Thyroid gland (tissue), 4 donors: ENCODE results near the gene NCLN. TPM values are rescaled to one million over a fixed set of nuclear protein-coding genes. Genes with fewer than 3 reads are reported as not detected.
"Not testable (repeated sequence)": the region's sequence is repeated elsewhere in the genome, so short reads cannot be mapped to it uniquely, and the experiment has no call there.

Source experiments
- DNase-seq, 2 donors: peaks; one replicate each; pipeline ENCODE4 v3.0.0-alpha.2; 2019
- H3K27ac ChIP-seq, 3 donors: fragments of 200-600 bp; sonication (generic); 1 replicate in 2 of 3; 2 replicates in 1 of 3; pipeline ENCODE4 v1.5.1; 2016 to 2019; ENCODE audit warnings: mild to moderate bottlenecking in 1 of 3, moderate library complexity in 1 of 3
- H3K27me3 ChIP-seq: fragments of 200-600 bp; sonication (generic); one replicate; pipeline ENCODE4 v1.5.1; 2019
- H3K36me3 ChIP-seq, 2 donors: fragments of 200-600 bp; sonication (generic); one replicate each; pipeline ENCODE4 v1.5.1; 2016 to 2019
- H3K4me1 ChIP-seq, 2 donors: fragments of 200-600 bp; sonication (generic); one replicate each; pipeline ENCODE4 v1.5.1; 2017 to 2019
- H3K4me3 ChIP-seq, 3 donors: fragments of 200-600 bp; sonication (generic); replicated peaks in 1 of 3; 1 replicate in 2 of 3; 2 replicates in 1 of 3; pipeline ENCODE4 v1.5.1; 2016; ENCODE audit warnings: mild to moderate bottlenecking in 1 of 3
- H3K9me3 ChIP-seq: fragments of 200-600 bp; sonication (generic); one replicate; pipeline ENCODE4 v1.5.1; 2017
- POLR2A ChIP-seq, 2 donors: fragments of 450-650 bp; IDR thresholded peaks; one replicate each; pipeline ENCODE4 v1.6.1; 2017; ENCODE audit warnings: antibody characterized with exemption in 2 of 2, mild to moderate bottlenecking in 2 of 2, moderate library complexity in 1 of 2
- WGBS, 2 donors: methylation state at CpG; one replicate each; pipeline ENCODE4 v1.1.5; 2017; 5-methylcytosine and 5-hydroxymethylcytosine counted together
- intact Hi-C: fragments of 100-400 bp; cut with DNase I; formaldehyde crosslinking; loops from one replicate; pipeline ENCODE4 v1.15.1; 2023
- total RNA-seq, 4 donors: library from RNA; depleted of rRNA; stranded (reverse); fragments of >200 nt; gene quantifications; one replicate each; pipeline ENCODE4 v1.2.3, GENCODE V29; 2016
- TF ChIP-seq, protein P1 (sequence below), 6 experiments: fragments of 200-600 bp in 3 of 6; fragments of 450-650 bp in 3 of 6; sonication (generic) in 3 of 6; IDR thresholded peaks; one replicate each; pipeline ENCODE4 v1.5.1; 2016 to 2019; ENCODE audit warnings: antibody characterized with exemption in 6 of 6, mild to moderate bottlenecking in 2 of 6, inconsistent platforms in 1 of 6, moderate library complexity in 1 of 6

The NCLN gene
- total RNA-seq, 4 donors from 2014 or later = 30.8 to 48.5 (median 37.2) TPM

DNA sequence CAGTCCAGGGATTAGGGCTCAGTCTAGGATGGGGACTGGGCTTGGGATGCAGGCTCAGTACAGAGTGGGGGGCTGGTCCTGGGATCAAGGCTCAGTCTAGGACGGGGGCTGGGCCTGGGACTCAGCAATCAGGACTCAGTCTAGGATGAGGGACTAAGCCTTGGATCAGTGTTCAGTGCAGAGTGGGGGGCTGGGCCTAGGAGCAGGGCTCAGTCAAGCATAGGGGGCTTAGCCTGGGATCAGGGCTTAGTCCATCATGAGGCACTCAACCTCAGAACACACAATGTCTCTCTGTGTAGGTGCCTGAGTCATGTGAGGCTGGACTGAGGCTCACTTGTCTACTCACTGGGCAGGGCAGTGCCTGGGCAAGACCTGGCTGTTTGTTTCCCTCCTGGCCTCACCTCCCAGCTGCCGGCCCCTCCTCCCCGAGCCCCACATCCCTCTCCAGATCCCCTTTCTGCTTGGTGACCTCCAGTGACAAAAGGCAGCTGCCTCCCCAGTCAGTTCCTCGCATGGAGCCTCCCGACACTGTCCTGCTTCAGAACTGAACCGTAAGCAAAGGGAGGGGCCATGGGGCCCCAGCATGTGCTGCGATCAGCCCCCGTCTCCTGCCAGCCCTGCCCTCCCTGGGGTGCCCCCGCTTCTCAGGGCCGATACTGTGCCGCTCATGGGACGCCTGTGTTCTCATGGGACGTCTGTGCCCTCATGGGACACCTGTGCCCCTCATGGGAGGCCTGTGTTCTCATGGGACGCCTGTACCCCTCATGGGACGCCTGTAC, 13.6 kb upstream of the NCLN start:
- DNase-seq = no peak
- intact Hi-C loops = no loop called here
- H3K27ac ChIP-seq = no peak overlapping the region
- H3K4me1 ChIP-seq = peaks cover 23 to 45% of the 10 kb centered on the region in 2 donors
- no peaks in the 10 kb centered on the region for H3K9me3 ChIP-seq
- 93 to 96% methylated on average over 15 of the region's 15 CpGs for WGBS, 2 donors
- H3K36me3 ChIP-seq = no peaks in the 10 kb centered on the region
- H3K27me3 ChIP-seq = no peaks in the 10 kb centered on the region
- no peak overlapping the region for H3K4me3 ChIP-seq
- TF ChIP-seq, protein P1, sequence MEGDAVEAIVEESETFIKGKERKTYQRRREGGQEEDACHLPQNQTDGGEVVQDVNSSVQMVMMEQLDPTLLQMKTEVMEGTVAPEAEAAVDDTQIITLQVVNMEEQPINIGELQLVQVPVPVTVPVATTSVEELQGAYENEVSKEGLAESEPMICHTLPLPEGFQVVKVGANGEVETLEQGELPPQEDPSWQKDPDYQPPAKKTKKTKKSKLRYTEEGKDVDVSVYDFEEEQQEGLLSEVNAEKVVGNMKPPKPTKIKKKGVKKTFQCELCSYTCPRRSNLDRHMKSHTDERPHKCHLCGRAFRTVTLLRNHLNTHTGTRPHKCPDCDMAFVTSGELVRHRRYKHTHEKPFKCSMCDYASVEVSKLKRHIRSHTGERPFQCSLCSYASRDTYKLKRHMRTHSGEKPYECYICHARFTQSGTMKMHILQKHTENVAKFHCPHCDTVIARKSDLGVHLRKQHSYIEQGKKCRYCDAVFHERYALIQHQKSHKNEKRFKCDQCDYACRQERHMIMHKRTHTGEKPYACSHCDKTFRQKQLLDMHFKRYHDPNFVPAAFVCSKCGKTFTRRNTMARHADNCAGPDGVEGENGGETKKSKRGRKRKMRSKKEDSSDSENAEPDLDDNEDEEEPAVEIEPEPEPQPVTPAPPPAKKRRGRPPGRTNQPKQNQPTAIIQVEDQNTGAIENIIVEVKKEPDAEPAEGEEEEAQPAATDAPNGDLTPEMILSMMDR (IDR thresholded peaks at IDR 0.05) = no peak
- TF ChIP-seq POLR2A (IDR thresholded peaks at IDR 0.05) = no peak

DNA sequence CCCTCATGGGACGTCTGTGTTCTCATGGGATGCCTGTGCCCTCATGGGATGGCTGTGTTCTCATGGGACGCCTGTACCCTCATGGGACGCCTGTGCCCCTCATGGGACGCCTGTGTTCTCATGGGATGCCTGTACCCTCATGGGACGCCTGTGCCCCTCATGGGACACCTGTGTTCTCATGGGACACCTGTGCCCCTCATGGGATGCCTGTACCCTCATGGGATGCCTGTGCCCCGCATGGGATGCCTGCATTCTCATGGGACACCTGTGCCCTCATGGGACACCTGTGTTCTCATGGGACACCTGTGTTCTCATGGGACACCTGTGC, 13.1 kb upstream of the NCLN start:
- 77 to 82% methylated on average over 5 to 6 of the region's 6 CpGs for WGBS, 2 donors
- H3K27ac ChIP-seq, H3K36me3 ChIP-seq, H3K4me3 ChIP-seq, intact Hi-C loops, DNase-seq, H3K27me3 ChIP-seq, H3K9me3 ChIP-seq: not testable (repeated sequence)
- H3K4me1 ChIP-seq = peaks cover 27 to 50% of the 10 kb centered on the region in 2 donors

DNA sequence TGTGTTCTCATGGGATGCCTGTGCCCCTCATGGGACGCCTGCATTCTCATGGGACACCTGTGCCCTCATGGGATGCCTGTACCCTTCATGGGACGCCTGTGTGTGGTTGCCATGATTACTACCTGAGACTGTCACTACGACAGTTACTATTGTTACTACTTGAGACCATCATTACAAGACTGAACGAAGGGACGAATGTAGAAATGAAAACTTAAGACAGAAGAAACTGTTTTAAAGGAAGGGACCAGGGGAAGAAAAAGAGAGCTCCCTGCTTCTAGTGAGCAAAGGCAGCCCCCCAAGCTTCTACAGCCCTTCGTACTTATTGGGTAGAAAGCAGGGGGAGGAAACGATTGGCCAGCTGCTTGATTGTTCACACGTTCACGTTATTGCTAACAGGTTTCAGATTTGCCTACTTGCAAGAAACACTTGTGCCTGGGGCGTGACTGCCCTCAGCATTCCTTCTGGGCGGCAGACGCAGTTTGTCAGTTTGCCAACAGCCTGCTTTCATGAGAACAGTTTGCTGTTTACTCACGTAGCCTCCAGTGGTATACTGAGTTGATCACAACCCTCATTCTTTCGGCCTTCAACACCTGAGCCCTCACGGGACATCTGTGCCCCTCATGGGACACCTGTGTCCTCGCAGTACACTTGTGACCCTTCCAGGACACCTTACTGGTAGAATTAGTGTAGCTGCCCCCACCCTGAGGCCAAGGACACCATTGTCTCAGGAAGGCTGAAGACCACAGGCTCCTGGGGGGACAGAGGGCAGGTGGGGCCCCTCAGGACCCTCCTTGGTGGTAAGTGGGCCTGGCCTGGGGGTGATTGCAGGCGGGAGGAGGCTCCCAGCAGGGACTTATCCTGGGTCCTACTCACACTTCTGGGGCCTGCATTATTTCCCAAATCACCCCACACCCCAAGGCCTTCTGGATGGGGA, 9.7 kb upstream of the NCLN start:
- 25 to 43% methylated on average over 16 to 17 of the region's 17 CpGs for WGBS, 2 donors
- Histone ChIP-seq H3K27me3 (no peaks in the 10 kb centered on the region), H3K9me3 (no peaks in the 10 kb centered on the region), H3K36me3 (no peaks in the 10 kb centered on the region), H3K4me1 (peaks cover 18 to 39% of the 10 kb centered on the region in 2 donors), H3K27ac (peak overlapping the region; percentile 94 to 98 (median 97)), H3K4me3 (no peak overlapping the region)
- TF ChIP-seq POLR2A (IDR thresholded peaks at IDR 0.05) = peak in 1 of 2 donors; percentile 70
- TF ChIP-seq, protein P1 (IDR thresholded peaks at IDR 0.05) = peak in 2 of 6 experiments; percentile 15 to 25
- intact Hi-C loops = no loop called here
- peak; percentile 98 for DNase-seq

DNA sequence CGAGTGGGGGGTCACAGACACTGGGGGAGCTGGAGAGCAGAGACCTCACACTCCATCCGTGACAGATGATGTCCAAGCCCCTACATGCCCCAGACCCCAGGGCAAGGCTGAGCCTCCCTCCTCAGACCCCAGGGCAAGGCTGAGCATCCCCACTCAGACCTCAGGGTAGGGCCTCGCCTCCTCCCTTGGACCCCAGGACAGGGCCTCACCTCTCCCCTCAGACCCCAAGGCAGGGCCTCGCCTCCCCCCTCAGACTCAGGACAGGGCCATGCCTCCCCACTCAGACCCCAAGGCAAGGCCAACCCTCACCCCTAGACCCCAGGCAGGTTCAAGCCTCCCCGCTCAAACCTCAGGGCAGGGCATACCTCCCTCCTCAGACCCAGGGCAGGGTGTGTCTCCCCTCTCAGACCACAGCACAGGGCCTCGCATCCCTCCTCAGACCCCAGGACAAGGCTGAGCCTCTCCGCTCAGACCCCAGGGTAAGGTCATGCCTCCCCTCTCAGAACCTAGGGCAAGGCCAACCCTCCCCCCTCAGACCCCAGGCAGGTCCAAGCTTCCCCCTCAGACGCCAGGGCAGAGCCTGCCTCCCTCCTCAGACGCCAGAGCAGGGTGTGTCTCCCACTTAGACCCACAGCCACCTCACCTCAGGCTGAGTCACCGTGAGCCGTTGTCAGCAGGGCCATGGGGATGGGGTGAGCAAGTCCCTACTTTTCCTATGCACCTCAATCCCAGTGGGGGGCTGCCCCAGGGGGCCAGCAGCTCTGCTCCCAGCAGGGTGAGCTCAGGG, 8.8 kb upstream of the NCLN start:
- DNase-seq = peak; percentile 59 to 66
- no peak overlapping the region for H3K4me3 ChIP-seq
- H3K27me3 ChIP-seq = no peaks in the 10 kb centered on the region
- no peaks in the 10 kb centered on the region for H3K9me3 ChIP-seq
- no peaks in the 10 kb centered on the region for H3K36me3 ChIP-seq
- 92 to 95% methylated on average over 4 to 7 of the region's 11 CpGs for WGBS, 2 donors
- intact Hi-C loops = no loop called here
- peak overlapping the region; percentile 94 to 98 (median 97) for H3K27ac ChIP-seq
- TF ChIP-seq, protein P1 (IDR thresholded peaks at IDR 0.05) = no peak
- peak in 1 of 2 donors; percentile 28 for TF ChIP-seq POLR2A (IDR thresholded peaks at IDR 0.05)
- peaks cover 18 to 32% of the 10 kb centered on the region in 2 donors for H3K4me1 ChIP-seq

DNA sequence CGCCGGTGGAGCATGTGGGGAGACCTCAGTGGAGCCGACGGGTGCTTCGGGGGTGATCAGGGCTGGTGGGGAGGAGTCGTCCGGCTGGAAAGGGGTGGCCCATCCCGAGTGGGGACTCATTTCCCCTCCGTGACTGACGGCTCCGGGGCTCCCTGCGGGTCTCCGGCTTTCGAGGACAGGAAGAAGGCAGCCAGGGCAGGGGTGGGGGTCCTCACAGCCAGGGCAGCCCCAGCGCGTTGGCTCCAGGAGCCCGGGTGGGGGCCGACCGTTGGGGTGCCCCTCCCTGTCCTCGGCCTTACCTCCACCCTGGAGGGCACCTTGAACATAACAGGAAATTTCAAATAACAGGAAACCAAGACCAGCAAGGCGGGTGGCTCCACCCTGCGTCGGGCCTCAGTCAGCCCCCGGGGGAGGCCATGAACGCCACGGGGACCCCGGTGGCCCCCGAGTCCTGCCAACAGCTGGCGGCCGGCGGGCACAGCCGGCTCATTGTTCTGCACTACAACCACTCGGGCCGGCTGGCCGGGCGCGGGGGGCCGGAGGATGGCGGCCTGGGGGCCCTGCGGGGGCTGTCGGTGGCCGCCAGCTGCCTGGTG, 7.3 kb upstream of the NCLN start, which contains the start of gene S1PR4:
Gene S1PR4, plus strand, starts transcription at position 393 of the 596 bp plus-strand sequence. Its CDS starts 24 bp downstream, at position 417.
- 56 to 70% methylated on average over 10 to 29 of the region's 42 CpGs for WGBS, 2 donors
- no peak for DNase-seq
- peaks cover 18 to 23% of the 10 kb centered on the region in 2 donors for H3K4me1 ChIP-seq
- peak within 1 kb of the TSS in 2 of 3 donors; percentile 17 to 49 for H3K27ac ChIP-seq
- no peaks in the 10 kb centered on the region for H3K27me3 ChIP-seq
- intact Hi-C loops = no loop called here
- H3K36me3 ChIP-seq = no peaks in the 10 kb centered on the region
- TF ChIP-seq, protein P1 (IDR thresholded peaks at IDR 0.05) = no peak
- no peaks in the 10 kb centered on the region for H3K9me3 ChIP-seq
- no peak within 1 kb of the TSS for H3K4me3 ChIP-seq
